Measurements from ENCODE around the gene SPTSSA.
"Not testable (repeated sequence)": the region's sequence is repeated elsewhere in the genome, so short reads cannot be mapped to it uniquely, and the experiment has no call there.

SPTSSA gene, protein sequence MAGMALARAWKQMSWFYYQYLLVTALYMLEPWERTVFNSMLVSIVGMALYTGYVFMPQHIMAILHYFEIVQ

DNA sequence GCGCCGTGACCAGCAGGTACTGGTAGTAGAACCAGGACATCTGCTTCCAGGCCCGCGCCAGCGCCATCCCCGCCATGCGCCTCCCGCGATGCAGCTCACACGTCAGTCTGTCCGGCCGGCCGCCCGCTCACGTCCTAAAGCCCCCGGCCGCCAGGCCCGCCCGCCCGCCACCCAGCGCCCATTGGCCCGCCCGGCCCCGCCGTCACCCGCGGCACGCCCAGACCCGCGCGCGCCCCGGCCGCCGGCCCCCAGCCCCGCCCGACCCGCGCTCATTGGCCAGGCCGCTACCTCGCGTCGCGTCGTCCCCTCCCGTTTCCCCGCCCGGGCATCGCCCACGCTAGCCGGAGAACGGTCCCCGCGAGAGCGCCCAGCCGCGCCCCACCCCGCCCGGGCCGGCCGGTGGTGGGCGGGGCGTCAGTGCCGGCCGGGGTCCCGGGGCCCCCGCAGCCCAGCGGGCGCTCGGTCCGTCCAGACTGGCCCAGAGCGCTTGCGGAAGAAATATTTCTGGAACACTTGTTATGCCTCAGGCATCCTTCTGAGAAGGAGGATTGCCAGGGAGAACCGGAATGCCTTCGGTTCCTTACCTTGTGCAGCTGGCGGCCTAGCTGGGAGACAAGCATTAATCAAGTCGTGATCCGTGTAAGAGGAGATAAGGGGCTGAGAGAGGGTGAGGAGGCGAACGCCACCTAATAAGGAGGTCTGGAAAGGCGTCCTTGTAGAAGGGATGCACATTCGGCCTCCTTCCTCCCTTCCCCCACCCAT, at the start of gene SPTSSA:
Gene SPTSSA (minus strand): TSS at position 109 of the 762 bp plus-strand sequence. CDS start 33 bp downstream, at position 76.
- peak; percentile 80 for DNase-seq (ENCODE audit: low read depth)

DNA sequence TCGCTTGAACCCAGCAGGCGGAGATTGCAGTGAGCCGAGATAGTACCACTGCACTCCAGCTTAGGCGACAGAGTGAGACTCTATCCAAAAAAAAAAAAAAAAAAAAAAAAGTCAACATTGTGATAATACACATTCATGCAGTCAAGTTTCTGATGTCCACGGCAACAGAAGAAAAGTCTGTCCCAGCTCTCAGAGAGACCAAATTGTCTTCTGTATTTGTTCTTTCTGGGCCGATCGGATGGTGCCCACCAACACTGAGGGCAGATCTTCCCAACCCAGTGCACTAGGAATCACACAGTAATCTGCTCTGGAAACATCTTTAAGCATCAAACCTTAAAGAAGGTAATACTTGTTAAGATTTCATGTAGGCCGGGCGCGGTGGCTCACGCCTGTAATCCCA, 45.8 kb upstream of the SPTSSA start:
- no peak for DNase-seq (ENCODE audit: low read depth)

DNA sequence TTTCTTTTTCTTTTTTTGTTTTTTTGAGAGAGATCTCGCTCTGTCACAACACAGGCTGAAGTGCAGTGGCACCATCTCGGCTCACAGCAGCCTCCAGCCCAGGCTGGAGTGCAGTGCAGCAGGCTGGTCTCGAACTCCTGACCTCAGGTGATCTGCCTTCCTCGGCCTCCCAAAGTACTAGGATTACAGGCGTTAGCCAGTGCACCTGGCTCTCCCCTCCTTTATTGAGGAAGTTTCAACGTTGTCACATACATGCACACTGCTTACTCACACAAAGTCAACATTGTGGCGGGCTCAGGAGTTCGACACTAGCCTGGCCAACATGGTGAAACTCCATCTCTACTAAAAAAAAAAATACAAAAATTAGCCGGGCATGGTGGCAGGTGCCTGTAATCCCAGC, 45.4 kb upstream of the SPTSSA start:
- DNase-seq (ENCODE audit: low read depth) = no peak

GRCh38 chr14:34505124-34505491, 43.1 kb upstream of the SPTSSA start:
- not testable (repeated sequence) for DNase-seq (ENCODE audit: low read depth)

- DNase-seq (ENCODE audit: low read depth) = not testable (repeated sequence)
Observed at GRCh38 chr14:34504027-34504426, 42.0 kb upstream of the SPTSSA start.

GRCh38 chr14:34502545-34503225, 40.6 kb upstream of the SPTSSA start:
- no peak for DNase-seq (ENCODE audit: low read depth)

DNA sequence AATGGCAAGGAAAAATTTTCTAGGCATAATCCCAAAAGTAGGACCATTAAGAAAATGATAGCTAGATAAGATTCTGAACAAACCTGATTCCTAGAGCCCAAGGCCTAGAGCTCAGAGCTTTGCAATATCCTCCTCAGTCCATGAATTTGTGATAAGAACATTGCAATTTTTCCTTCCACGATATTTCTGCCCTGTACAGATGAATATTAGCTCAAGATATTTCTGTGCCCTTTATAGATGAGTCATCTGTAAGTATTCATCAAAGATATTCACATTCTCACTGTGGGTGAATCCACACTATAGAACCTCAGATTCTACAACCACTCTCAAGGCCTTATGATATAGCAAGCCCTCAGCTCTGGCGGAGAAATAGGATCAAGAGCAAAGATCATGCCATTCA, 40.0 kb upstream of the SPTSSA start:
- DNase-seq (ENCODE audit: low read depth) = no peak

DNA sequence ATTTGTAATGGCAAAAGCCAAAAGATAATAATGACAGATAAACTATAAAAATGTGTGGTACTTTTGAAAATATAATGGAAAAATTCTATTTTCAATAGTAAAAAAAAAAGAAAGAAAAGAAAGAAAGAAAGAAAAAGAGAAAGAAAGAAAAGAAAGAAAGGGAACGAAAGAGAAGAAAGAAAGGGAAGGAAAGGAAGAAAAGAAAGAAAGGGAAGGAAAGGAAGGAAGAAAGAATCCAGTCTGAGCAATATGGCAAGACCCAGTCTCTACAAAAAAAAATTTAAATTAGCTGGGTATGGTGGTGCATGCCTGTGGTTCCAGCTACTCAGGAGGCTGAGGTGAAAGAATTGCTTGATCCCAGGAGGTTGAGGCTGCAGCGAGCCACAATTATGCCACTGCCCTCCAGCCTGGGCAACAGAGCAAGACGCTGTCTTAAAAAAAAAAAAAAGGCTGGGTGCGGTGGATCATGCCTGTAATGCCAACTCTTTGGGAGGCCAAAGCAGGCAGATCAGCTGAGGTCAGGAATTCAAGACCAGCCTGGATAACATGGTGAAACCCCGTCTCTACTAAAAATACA, 39.1 kb upstream of the SPTSSA start:
- DNase-seq (ENCODE audit: low read depth) = no peak

GRCh38 chr14:34498684-34499412, 36.8 kb upstream of the SPTSSA start:
- no peak for DNase-seq (ENCODE audit: low read depth)

DNA sequence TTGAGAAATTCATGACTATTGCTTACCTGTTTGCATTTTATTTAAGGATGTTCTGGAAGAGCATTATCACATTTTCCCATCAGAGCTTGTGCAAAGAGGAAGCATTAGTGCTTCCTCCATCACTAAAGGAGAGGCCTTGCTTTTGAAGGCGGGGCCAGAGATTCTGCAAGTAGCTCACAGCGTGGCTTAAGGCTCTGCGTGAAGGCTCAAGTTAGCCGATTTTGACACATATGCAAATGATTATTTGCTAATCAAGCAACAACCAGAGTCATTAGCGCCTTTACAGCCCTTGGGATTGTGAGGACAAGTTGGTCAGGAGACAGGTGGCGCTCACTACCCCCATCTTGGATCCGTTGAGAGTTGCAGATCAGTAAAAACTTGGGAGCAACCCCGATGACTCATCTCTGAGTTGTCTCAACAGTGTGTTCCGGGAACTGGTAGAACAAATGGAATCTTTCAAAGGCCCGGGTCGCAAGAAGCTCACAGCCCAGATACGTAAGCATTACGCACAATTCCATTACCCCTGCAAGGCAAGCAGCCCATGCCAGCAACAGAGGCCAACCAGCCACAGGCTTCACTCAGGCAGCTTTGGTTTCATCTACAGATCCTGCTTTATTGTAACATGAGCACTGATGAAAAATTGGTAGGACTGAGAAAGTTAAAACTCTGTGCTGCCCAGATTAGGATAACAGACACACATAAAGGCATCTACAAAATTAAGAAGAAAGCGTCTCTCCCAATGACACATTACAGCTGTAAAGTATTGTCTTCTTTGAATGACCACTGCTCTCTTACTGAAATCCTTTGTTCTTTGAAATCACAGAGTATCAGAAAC, 34.9 kb upstream of the SPTSSA start:
- DNase-seq (ENCODE audit: low read depth) = no peak

DNA sequence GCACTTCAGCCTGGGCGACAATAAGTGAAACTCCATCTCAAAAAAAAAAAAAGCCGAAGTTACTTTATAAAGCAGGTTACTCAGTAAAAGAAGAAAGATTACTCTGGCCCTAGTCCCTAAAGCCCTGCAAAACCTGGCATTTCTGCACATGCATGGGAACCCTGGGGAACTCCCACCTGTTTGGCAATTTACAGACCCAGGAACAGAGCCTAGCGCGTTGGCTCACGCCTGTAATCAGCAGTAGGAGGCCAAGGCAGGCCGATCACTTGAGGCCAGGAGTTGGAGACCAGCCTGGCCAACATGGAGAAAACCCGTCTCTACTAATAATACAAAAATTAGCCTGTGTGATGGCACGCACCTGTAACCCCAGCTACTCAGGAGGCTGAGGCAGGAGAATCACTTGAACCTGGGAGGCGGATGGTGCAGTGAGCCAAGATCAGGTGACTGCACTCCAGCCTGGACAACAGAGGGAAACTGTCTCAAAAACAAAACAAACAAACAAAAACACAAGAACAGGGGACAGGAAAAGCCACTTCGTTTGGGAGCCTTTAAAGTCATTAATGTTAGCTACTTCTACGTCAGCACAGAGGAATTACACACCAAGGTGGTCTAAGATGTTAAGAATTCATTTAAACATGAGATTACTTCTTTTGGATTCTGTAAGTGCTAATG, 34.1 kb upstream of the SPTSSA start:
- no peak for DNase-seq (ENCODE audit: low read depth)

GRCh38 chr14:34489324-34489723, 27.3 kb upstream of the SPTSSA start:
- no peak for DNase-seq (ENCODE audit: low read depth)

DNA sequence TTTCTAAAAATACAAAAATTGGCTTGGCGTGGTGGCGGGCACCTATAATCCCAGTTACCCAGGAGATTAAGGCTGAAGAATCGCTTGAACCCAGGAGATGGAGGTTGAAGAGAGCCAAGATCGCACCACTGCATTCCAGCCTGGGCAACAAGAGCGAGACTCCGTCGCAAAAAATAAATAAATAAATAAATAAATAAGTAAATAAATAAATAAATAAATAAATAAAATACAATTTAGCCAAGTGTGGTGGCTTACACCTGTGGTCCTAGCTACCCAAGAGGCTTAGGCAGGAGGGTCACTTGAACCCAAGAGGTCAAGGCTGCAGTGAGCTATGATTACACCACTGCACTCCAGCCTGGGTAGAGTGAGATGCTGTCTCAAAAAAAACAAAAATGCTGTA, 26.5 kb upstream of the SPTSSA start:
- DNase-seq (ENCODE audit: low read depth) = no peak

GRCh38 chr14:34484726-34485125, 22.7 kb upstream of the SPTSSA start:
- no peak for DNase-seq (ENCODE audit: low read depth)

DNA sequence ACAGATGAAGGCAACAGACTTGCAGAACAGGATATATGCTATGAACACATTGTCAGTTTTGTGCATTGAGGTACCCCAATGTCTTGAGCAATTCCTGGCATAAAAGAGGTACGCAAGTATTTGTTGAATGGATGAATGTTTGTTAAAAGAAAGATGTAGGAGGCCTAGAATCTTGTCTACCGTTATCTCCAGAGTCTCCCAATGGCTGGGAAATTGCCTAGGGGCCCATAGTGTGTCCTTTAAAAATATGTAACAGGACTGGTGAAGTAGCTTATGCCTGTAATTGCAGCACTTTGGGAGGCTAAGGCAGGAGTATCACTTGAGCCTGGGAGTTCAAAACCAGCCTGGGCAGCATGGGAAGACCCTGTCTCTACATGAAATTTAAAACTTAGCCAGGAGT, 20.4 kb upstream of the SPTSSA start:
- no peak for DNase-seq (ENCODE audit: low read depth)

DNA sequence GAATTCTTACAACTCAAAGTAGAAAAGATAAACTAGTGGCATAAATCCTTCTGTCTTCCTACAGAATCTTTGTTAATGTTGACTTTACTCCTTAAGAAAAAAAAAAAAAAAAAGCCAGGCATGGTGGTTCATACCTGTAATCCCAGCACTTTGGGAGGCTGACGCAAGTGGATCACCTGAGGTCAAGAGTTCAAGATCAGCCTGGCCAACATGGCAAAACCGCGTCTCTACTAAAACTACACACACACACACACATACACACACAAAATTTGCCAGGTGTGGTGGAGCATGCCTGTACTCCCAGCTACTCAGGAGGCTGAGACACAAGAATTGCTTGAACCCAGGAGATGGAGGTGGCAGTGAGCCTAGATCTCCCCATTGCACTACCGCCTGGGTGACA, 17.7 kb upstream of the SPTSSA start:
- no peak for DNase-seq (ENCODE audit: low read depth)

DNA sequence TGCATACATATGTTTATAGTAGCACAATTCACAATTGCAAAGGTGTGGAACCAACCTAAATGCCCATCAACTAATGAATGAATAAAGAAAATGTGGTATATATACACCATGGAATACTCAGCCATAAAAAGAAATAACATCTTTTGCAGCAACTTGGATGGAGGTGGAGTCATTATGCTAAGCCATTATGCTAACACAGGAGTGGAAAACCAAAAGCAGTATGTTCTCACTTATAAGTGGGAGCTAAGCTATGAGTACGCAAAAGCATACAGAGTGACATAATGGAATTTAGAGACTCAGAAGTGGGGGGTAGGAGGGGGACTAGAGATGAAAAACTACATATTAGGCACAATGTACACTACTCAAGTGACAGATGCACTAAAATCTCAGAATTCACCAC, 16.2 kb upstream of the SPTSSA start:
- DNase-seq (ENCODE audit: low read depth) = no peak

DNA sequence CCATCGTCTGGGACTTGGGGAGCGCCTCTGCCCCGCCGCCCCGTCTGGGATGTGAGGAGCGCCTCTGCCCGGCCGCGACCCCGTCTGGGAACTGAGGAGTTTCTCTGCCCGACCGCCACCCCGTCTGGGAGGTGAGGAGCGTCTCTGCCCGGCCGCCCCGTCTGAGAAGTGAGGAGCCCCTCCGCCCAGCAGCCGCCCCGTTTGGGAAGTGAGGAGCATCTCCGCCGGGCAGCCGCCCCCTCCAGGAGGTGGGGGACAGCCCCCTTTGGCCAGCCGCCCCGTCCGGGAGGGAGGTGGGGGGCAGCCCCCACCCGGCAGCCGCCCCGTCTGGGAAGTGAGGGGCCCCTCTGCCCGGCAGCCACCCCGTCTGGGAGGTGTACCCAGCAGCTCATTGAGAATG, 14.0 kb upstream of the SPTSSA start:
- DNase-seq (ENCODE audit: low read depth) = not testable (repeated sequence)

DNA sequence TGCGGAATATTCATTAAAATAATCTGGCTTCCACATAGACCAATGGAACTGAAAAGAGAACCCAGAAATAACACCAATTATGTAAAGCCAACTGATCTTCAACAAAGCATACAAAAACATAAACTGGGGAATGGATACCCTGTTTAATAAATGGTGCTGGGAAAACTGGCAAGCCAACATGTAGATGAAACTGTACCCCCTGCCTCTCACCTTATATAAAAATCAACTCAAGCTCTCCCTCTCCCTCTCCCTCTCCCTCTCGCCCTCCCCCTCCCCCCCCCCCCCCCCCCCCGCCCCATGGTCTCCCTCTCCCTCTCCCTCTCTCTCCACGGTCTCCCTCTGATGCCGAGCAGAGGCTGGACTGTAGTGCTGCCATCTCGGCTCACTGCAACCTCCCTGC, 13.1 kb upstream of the SPTSSA start:
- DNase-seq (ENCODE audit: low read depth) = no peak

DNA sequence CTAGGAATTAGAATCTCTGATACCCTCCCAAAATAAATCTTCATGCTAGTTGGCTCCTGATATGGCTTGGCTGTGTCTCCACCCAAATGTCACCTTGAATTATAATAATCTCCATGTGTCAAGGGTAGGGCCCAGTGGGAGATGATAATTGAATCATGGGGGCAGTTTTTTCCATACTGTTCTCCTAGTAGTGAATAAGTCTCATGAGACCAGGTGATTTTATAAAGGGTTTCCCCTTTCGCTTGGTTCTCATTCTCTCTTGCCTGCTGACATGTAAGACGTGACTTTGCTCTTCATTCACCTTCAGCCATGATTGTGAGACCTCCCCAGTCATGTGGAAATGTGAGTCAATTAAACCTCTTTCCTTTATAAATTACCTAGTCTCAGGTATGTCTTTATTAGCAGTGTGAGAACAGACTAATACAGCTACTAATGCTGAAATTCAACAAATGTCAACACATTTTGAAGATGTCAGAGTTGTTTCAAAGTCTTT, 12.2 kb upstream of the SPTSSA start:
- no peak for DNase-seq (ENCODE audit: low read depth)
